SK-N-MC (cell line): ENCODE data around the gene PSMD1.

ENCODE experiments used
- EZH2 ChIP-seq: fragments of 200-600 bp; sonication (generic); IDR thresholded peaks from one replicate; pipeline ENCODE4 v1.6.1; 2017; ENCODE audit warnings: antibody characterized with exemption
- POLR2AphosphoS5 ChIP-seq: IDR thresholded peaks from 2 replicates; pipeline ENCODE4 v1.6.1; 2012; ENCODE audit warnings: mild to moderate bottlenecking, low read depth, low read length, borderline replicate concordance

DNA sequence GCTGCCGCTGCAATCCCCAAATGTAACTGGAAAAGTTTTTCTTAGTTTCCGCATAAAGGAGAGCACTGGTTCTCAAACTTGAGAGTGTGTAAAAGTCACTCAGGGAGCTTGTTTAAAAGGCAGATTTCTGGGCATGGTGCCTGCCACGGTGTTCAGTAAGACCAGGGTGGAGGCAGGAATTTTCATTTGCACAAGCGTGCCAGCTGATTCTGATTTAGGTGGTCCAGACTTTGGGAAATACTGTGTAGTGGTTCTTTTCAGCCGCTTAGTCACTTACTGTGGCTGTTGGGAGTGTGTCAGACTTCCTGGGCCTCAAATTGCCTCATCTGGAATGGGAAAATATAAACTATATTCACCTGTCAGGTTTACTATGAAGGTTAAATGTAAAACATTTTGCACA, 142.6 kb downstream of the PSMD1 start:
- TF ChIP-seq POLR2AphosphoS5 (no peak), EZH2 (no peak)
